Sigmoid colon (tissue), 4 donors: ENCODE measurements around the gene KRT80.

Experiments
- CTCF ChIP-seq, 4 experiments: fragments of 450-650 bp in 3 of 4; fragments of 200-600 bp in 1 of 4; IDR thresholded peaks; one replicate each; pipeline ENCODE4 v1.5.1; 2016 to 2019; ENCODE audit warnings: antibody characterized with exemption in 4 of 4, mild to moderate bottlenecking in 3 of 4, moderate library complexity in 2 of 4
- EP300 ChIP-seq, 4 donors: sonication (generic); formaldehyde crosslinking; IDR thresholded peaks; one replicate each; pipeline ENCODE4 v1.6.1; 2017; ENCODE audit warnings: antibody characterized with exemption in 4 of 4

DNA sequence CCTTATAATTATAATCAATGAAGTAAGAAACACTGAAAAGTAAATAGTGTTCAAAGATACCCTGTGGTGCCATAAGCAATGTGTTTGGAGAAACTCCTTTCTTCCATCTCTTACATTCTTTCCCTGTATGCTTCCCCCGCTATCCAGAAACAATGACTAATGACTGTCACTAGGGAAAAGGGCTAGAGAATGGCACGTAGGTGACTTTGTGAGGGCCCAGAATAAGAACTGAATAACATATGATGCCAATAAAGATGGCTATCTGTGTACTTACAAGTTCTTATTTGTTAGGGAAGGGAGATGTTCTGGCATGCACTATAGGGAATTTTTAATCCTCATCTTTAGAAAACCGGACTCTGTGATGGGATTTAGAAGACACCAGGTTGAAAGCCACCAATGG lies 36.6 kb upstream of the KRT80 start:
- no peak for TF ChIP-seq CTCF (IDR thresholded peaks at IDR 0.05)
- no peak for TF ChIP-seq EP300 (IDR thresholded peaks at IDR 0.05)
